GM12878 (cell line): ENCODE results near the gene JUND. TPM values are rescaled to one million over a fixed set of nuclear protein-coding genes. Genes with fewer than 3 reads are reported as not detected.

ENCODE experiments used
- ATAC-seq: fragments of 200-7000 bp; cut with Tn5 transposase; 3 replicates; pipeline ENCODE4 v1.9.1; 2020; ENCODE audit warnings: mild to moderate bottlenecking, moderate library complexity
- BruUV-seq: library from RNA; stranded (reverse); fragments of 400-500 nt; replicated peaks from 2 replicates; lab custom pipeline; 2021; lab: Mats Ljungman, UMichigan
- CTCF ChIA-PET: fragments of 300-600 bp; sonication (Branson Sonifier 250); formaldehyde crosslinking; extraction: SDS; loops from one replicate; lab custom pipeline; 2021; ENCODE audit warnings: inconsistent platforms; lab: Yijun Ruan, JAX
- POLR2A ChIA-PET: fragments of 350-600 bp; formaldehyde crosslinking; extraction: SDS; loops from one replicate; lab custom pipeline; 2021; ENCODE audit warnings: inconsistent platforms; lab: Charles Lee
- RAD21 ChIA-PET: fragments of 300-600 bp; sonication (Branson Sonifier 250); formaldehyde crosslinking; loops from one replicate; lab custom pipeline; 2023; ENCODE audit warnings: antibody characterized with exemption; ENCODE audit not compliant: unreplicated experiment; lab: Charles Lee
- SMC1A ChIA-PET: fragments of 300-600 bp; sonication (Branson Sonifier 250); formaldehyde crosslinking; loops from one replicate; lab custom pipeline; 2023; ENCODE audit not compliant: unreplicated experiment, uncharacterized antibody; lab: Charles Lee
- DNase-seq: peaks from one replicate; pipeline ENCODE4 v3.0.0-alpha.2; 2011; ENCODE audit warnings: low read depth, low spot score
- FAIRE-seq: peaks from 3 replicates; lab custom pipeline; 2011; peaks lifted over from hg19 to GRCh38; lab: Jason Lieb, UNC
- H2AFZ ChIP-seq: 2 replicates; pipeline ENCODE4 v1.6.0; 2011; ENCODE audit warnings: low read depth, low read length, control low read depth; ENCODE audit not compliant: control insufficient read depth
- H3K27ac ChIP-seq: 2 replicates; pipeline ENCODE4 v1.5.1; 2011; ENCODE audit warnings: control low read depth; ENCODE audit not compliant: control insufficient read depth, insufficient read depth
- H3K27me3 ChIP-seq, 2 experiments: replicated peaks in 1 of 2; 2 replicates each; pipeline versions ENCODE4 v1.6.0 to v1.6.1; 2011; ENCODE audit warnings: low read length in 1 of 2; ENCODE audit not compliant: control insufficient read depth in 2 of 2, insufficient read depth in 2 of 2
- H3K36me3 ChIP-seq, 2 experiments: 2 replicates each; pipeline ENCODE4 v1.5.1; 2011; ENCODE audit warnings: low read length in 1 of 2; ENCODE audit not compliant: control insufficient read depth in 2 of 2, insufficient read depth in 2 of 2
- H3K4me1 ChIP-seq: 2 replicates; pipeline ENCODE4 v1.6.1; 2011; ENCODE audit warnings: mild to moderate bottlenecking, low read length, moderate library complexity, mixed read lengths; ENCODE audit not compliant: control insufficient read depth, insufficient read depth
- H3K4me2 ChIP-seq: 2 replicates; pipeline ENCODE4 v1.6.0; 2011; ENCODE audit warnings: control low read depth; ENCODE audit not compliant: control insufficient read depth, insufficient read depth
- H3K4me3 ChIP-seq: fragments of 200-600 bp; sonication (generic); 2 replicates; pipeline ENCODE4 v1.5.1; 2016
- H3K79me2 ChIP-seq: 2 replicates; pipeline ENCODE4 v1.6.0; 2011; ENCODE audit warnings: low read length; ENCODE audit not compliant: control insufficient read depth, insufficient read depth
- H3K9ac ChIP-seq: 2 replicates; pipeline ENCODE4 v1.8.0; 2011; ENCODE audit warnings: low read length, control low read depth, mixed read lengths; ENCODE audit not compliant: control insufficient read depth, insufficient read depth
- H3K9me3 ChIP-seq: replicated peaks from 3 replicates; pipeline ENCODE4 v1.5.1; 2011; ENCODE audit warnings: mild to moderate bottlenecking, low read length; ENCODE audit not compliant: control insufficient read depth, insufficient read depth
- H4K20me1 ChIP-seq: 2 replicates; pipeline ENCODE4 v1.6.0; 2011; ENCODE audit not compliant: control insufficient read depth, insufficient read depth
- BCL3 ChIP-seq: IDR thresholded peaks from 2 replicates; pipeline ENCODE4 v1.6.1; 2011; ENCODE audit warnings: borderline replicate concordance, low read depth, mild to moderate bottlenecking, moderate library complexity, low read length; ENCODE audit not compliant: insufficient read depth, poor library complexity, severe bottlenecking
- FOS ChIP-seq: IDR thresholded peaks from 3 replicates; pipeline ENCODE4 v1.6.1; 2011; ENCODE audit warnings: borderline replicate concordance; ENCODE audit not compliant: insufficient read length; ENCODE audit errors: extremely low read depth
- NFYB ChIP-seq: IDR thresholded peaks from 2 replicates; pipeline ENCODE4 v1.6.1; 2011; ENCODE audit warnings: low read depth, mild to moderate bottlenecking, low read length, improper control_type of control experiment, moderate library complexity; ENCODE audit not compliant: insufficient read depth
- POLR2AphosphoS2 ChIP-seq: IDR thresholded peaks from 2 replicates; pipeline ENCODE4 v1.6.1; 2011; ENCODE audit warnings: low read depth, mild to moderate bottlenecking, low read length, improper control_type of control experiment, moderate library complexity
- RAD21 ChIP-seq: IDR thresholded peaks from 2 replicates; pipeline ENCODE4 v1.6.1; 2011; ENCODE audit warnings: mild to moderate bottlenecking, low read depth, low read length, moderate library complexity; ENCODE audit not compliant: insufficient read depth
- RCOR1 ChIP-seq: conservative IDR thresholded peaks from 2 replicates; pipeline ENCODE4 v1.6.1; 2012; ENCODE audit warnings: low read depth, low read length, improper control_type of control experiment
- REST ChIP-seq: IDR thresholded peaks from 2 replicates; pipeline ENCODE4 v1.6.1; 2012; ENCODE audit warnings: mild to moderate bottlenecking, low read depth, low read length
- SIN3A ChIP-seq: IDR thresholded peaks from 2 replicates; pipeline ENCODE4 v1.6.1; 2012; ENCODE audit warnings: low read depth, low read length, improper control_type of control experiment
- SMC3 ChIP-seq: IDR thresholded peaks from 2 replicates; pipeline ENCODE4 v1.6.1; 2011; ENCODE audit warnings: low read length, improper control_type of control experiment, borderline replicate concordance
- STAT1 ChIP-seq: fragments of 450-650 bp; conservative IDR thresholded peaks from 2 replicates; pipeline ENCODE4 v1.6.1; 2014; ENCODE audit warnings: antibody characterized with exemption, mild to moderate bottlenecking
- ZBTB40 ChIP-seq: fragments of 450-650 bp; IDR thresholded peaks from 2 replicates; pipeline ENCODE4 v1.6.1; 2016; ENCODE audit warnings: mild to moderate bottlenecking, moderate library complexity, borderline replicate concordance
- ZNF207 ChIP-seq: fragments of 450-650 bp; IDR thresholded peaks from 2 replicates; pipeline ENCODE4 v1.6.1; 2014; ENCODE audit warnings: antibody characterized with exemption, mild to moderate bottlenecking, borderline replicate concordance
- WGBS: methylation state at CpG from one replicate; pipeline ENCODE4 v1.1.6; 2016; ENCODE audit warnings: low lambda C conversion rate; ENCODE audit not compliant: insufficient replicate concordance, insufficient coverage; ENCODE audit errors: missing lambda C conversion rate; 5-methylcytosine and 5-hydroxymethylcytosine counted together
- in situ Hi-C: fragments of 300-500 bp; cut with MboI; formaldehyde crosslinking; loops from 9 replicates; pipeline ENCODE4 v1.14.3; 2018; ENCODE audit warnings: mixed read lengths
- intact Hi-C: fragments of 100-400 bp; cut with micrococcal nuclease; formaldehyde crosslinking; loops from one replicate; pipeline ENCODE4 v1.14.2; 2022; ENCODE audit not compliant: unreplicated experiment
- polyA plus RNA-seq, 11 experiments: library from polyadenylated mRNA; depleted of rRNA in 4 of 11; unstranded in 6 of 11; stranded (reverse) in 5 of 11; fragments of >200 nt; fragmentation: Nextera tagmentation in 4 of 11; fragmentation: Illumina TruSeq in 1 of 11; extraction: Ambion mirVana in 4 of 11; extraction: Trizol in 1 of 11; gene quantifications; 1 replicate in 1 of 11; 2 replicates in 10 of 11; pipeline versions ENCODE4 v1.2.1 to v1.2.3, GENCODE V29; 2011 to 2016; ENCODE audit warnings: inconsistent platforms in 2 of 11, missing spikeins in 2 of 11, low read depth in 1 of 11
- total RNA-seq, 4 experiments: library from RNA; depleted of rRNA in 3 of 4; stranded (reverse); fragments of >200 nt in 3 of 4; fragmentation: Illumina TruSeq in 1 of 4; extraction: Trizol in 1 of 4; gene quantifications; 2 replicates each; pipeline versions ENCODE4 v1.2.1 to v1.2.3, GENCODE V29; 2013 to 2021

JUND gene
- total and polyA plus RNA-seq, 10 of the 15 experiments (the other 5 are each of a cell fraction or from before 2014, with no cell fraction given) = 7.4 to 164 (median 18.8) TPM

GRCh38 chr19:18233224-18233825, 48.1 kb downstream of the JUND start:
- POLR2A ChIA-PET = interaction anchor here (2.2 kb wide), 1 partner anchor 9 kb away, joined by 5 read pairs; no protein-coding TSS in a partner anchor
- TF ChIP-seq RCOR1 (no peak), SIN3A (peak; percentile 62; the same call in 1 of the 2 replicates), REST (peak; percentile 93), SMC3 (no peak), STAT1 (no peak), NFYB (no peak), POLR2AphosphoS2 (no peak), RAD21 (no peak), BCL3 (no peak), ZBTB40 (0 out of 2 replicates have a peak, but pooled peaks have one; percentile 19), FOS (no peak), ZNF207 (no peak)

More at GRCh38 chr19:18233224-18233825, 48.1 kb downstream of the JUND start:
- no peak overlapping the region for H3K9ac ChIP-seq
- FAIRE-seq (no peak), DNase-seq (no peak), ATAC-seq (peak; percentile 47; the same call in 2 of the 3 replicates)
- intact Hi-C loops (no loop called here), in situ Hi-C loops (no loop called here)
- H3K36me3 ChIP-seq = no peaks in the 10 kb centered on the region
- H3K4me2 ChIP-seq = no peak overlapping the region
- H3K79me2 ChIP-seq = no peaks in the 10 kb centered on the region
- H3K9me3 ChIP-seq = no peaks in the 10 kb centered on the region; the same call in 2 of the 3 replicates
- H3K4me3 ChIP-seq = no peak overlapping the region
- BruUV-seq = no TSS peak
- no peaks in the 10 kb centered on the region; a peak in 2 of 4 replicates for H3K27me3 ChIP-seq
- ChIA-PET CTCF (interaction anchor here (0.6 to 1.4 kb wide), 4 partner anchors 11 to 95 kb away, joined by 3 to 4 read pairs (median 3); no protein-coding TSS in a partner anchor), SMC1A (interaction anchor here (1.7 to 2.2 kb wide), 2 partner anchors 46 to 95 kb away, joined by 4 to 6 read pairs; no protein-coding TSS in a partner anchor), RAD21 (no interaction called here)
- H2AFZ ChIP-seq = no peak overlapping the region
- no peaks in the 10 kb centered on the region for H4K20me1 ChIP-seq
- H3K27ac ChIP-seq = no peak overlapping the region
- no peaks in the 10 kb centered on the region for H3K4me1 ChIP-seq
- WGBS = 48% methylated on average over 37 of the region's 37 CpGs
